SK-N-SH (cell line): ENCODE results near the gene BPIFB3. TPM values are rescaled to one million over a fixed set of nuclear protein-coding genes. Genes with fewer than 3 reads are reported as not detected.

Experiments
- CTCF ChIA-PET: fragments of 300-600, 350-600 bp; formaldehyde crosslinking; extraction: SDS; loops from one replicate; lab custom pipeline; 2021; lab: Yijun Ruan, JAX
- POLR2A ChIA-PET: fragments of 350-600 bp; sonication (Branson Sonifier 250); formaldehyde crosslinking; extraction: SDS; loops from one replicate; lab custom pipeline; 2020; ENCODE audit warnings: antibody characterized with exemption, inconsistent platforms; lab: Yijun Ruan, JAX
- DNase-seq: peaks from one replicate; pipeline ENCODE4 v3.0.0; 2012
- H2AFZ ChIP-seq: fragments of 200-600 bp; sonication (generic); 2 replicates; pipeline ENCODE4 v1.8.1; 2016; ENCODE audit warnings: antibody characterized with exemption, mild to moderate bottlenecking, low read depth
- H3F3A ChIP-seq: fragments of 200-600 bp; sonication (generic); replicated peaks from 2 replicates; pipeline ENCODE3; 2016; ENCODE audit warnings: antibody characterized with exemption, mild to moderate bottlenecking; ENCODE audit not compliant: insufficient read depth
- H3K27ac ChIP-seq, 2 experiments: fragments of 200-500 bp in 1 of 2; fragments of 200-600 bp in 1 of 2; sonication (Bioruptor generic) in 1 of 2; sonication (generic), shearing (Covaris generic) in 1 of 2; 2 replicates each; pipeline versions ENCODE4 v1.5.1 to v1.6.1; 2014 to 2016; ENCODE audit warnings: low read depth in 2 of 2, inconsistent platforms in 1 of 2, low read length in 1 of 2, mild to moderate bottlenecking in 1 of 2, mixed read lengths in 1 of 2
- H3K27me3 ChIP-seq: fragments of 200-600 bp; sonication (generic), shearing (Covaris generic); 2 replicates; pipeline ENCODE4 v1.6.1; 2016; ENCODE audit warnings: mixed run types; ENCODE audit not compliant: insufficient read depth
- H3K36me3 ChIP-seq, 2 experiments: fragments of 200-500 bp in 1 of 2; fragments of 200-600 bp in 1 of 2; sonication (Bioruptor generic) in 1 of 2; sonication (generic) in 1 of 2; replicated peaks in 1 of 2; 2 replicates each; pipeline versions ENCODE3 to v1.5.1; 2014 to 2016; ENCODE audit warnings: low read length in 1 of 2, mild to moderate bottlenecking in 1 of 2; ENCODE audit not compliant: insufficient read depth in 2 of 2, control insufficient read depth in 1 of 2
- H3K4me1 ChIP-seq, 2 experiments: fragments of 200-500 bp in 1 of 2; fragments of 200-600 bp in 1 of 2; sonication (Bioruptor generic) in 1 of 2; sonication (generic), shearing (Covaris generic) in 1 of 2; 2 replicates each; pipeline versions ENCODE4 v1.5.1 to v1.6.1; 2014 to 2016; ENCODE audit warnings: low read depth in 1 of 2, low read length in 1 of 2, mixed run types in 1 of 2; ENCODE audit not compliant: insufficient read depth in 2 of 2, control insufficient read depth in 1 of 2
- H3K4me2 ChIP-seq: fragments of 200-600 bp; sonication (generic), shearing (Covaris generic); 2 replicates; pipeline ENCODE4 v1.6.1; 2017; ENCODE audit warnings: mixed run types
- H3K4me3 ChIP-seq, 2 experiments: fragments of 200-500 bp in 1 of 2; fragments of 200-600 bp in 1 of 2; sonication (Bioruptor generic) in 1 of 2; sonication (generic), shearing (Covaris generic) in 1 of 2; 2 replicates each; pipeline versions ENCODE4 v1.5.1 to v1.8.1; 2014 to 2016; ENCODE audit warnings: low read depth in 2 of 2, inconsistent platforms in 1 of 2, low read length in 1 of 2, mild to moderate bottlenecking in 1 of 2, mixed read lengths in 1 of 2, moderate library complexity in 1 of 2
- H3K79me2 ChIP-seq: fragments of 200-600 bp; sonication (generic); 2 replicates; pipeline ENCODE4 v1.8.1; 2017; ENCODE audit warnings: mild to moderate bottlenecking; ENCODE audit not compliant: insufficient read depth
- H3K9ac ChIP-seq: fragments of 200-600 bp; sonication (generic); 2 replicates; pipeline ENCODE4 v1.6.1; 2017; ENCODE audit warnings: mixed run types
- H3K9me2 ChIP-seq: fragments of 200-600 bp; sonication (generic); 2 replicates; pipeline ENCODE4 v1.6.1; 2017; ENCODE audit warnings: mixed run types
- H3K9me3 ChIP-seq: fragments of 200-600 bp; sonication (generic); 2 replicates; pipeline ENCODE4 v1.6.1; 2017; ENCODE audit warnings: mixed run types, mild to moderate bottlenecking, moderate library complexity
- H4K20me1 ChIP-seq: fragments of 200-600 bp; sonication (generic); 2 replicates; pipeline ENCODE4 v1.6.1; 2017; ENCODE audit warnings: mild to moderate bottlenecking, mixed run types; ENCODE audit not compliant: insufficient read depth
- CHD2 ChIP-seq: fragments of 150-350 bp; IDR thresholded peaks from 2 replicates; pipeline ENCODE4 v1.6.1; 2018; ENCODE audit warnings: low read length; ENCODE audit not compliant: partially characterized antibody
- ELF1 ChIP-seq: IDR thresholded peaks from 2 replicates; pipeline ENCODE4 v1.4.0; 2012
- GATA2 ChIP-seq: sonication (generic); formaldehyde crosslinking; IDR thresholded peaks from 2 replicates; pipeline ENCODE4 v1.5.0; 2020; ENCODE audit warnings: mild to moderate bottlenecking, missing genetic modification reagents
- NRF1 ChIP-seq: IDR thresholded peaks from 2 replicates; pipeline ENCODE4 v1.6.1; 2012; ENCODE audit warnings: low read depth, mild to moderate bottlenecking, low read length
- POLR2AphosphoS5 ChIP-seq: IDR thresholded peaks from 2 replicates; pipeline ENCODE4 v1.6.1; 2012; ENCODE audit warnings: low read depth, low read length
- RFX5 ChIP-seq: IDR thresholded peaks from 2 replicates; pipeline ENCODE4 v1.6.1; 2012; ENCODE audit warnings: mild to moderate bottlenecking, improper control_type of control experiment, low read length
- TCF12 ChIP-seq: IDR thresholded peaks from 2 replicates; pipeline ENCODE4 v1.4.0; 2012
- TEAD4 ChIP-seq: IDR thresholded peaks from 2 replicates; pipeline ENCODE4 v1.4.0; 2012; ENCODE audit warnings: mild to moderate bottlenecking, borderline replicate concordance; ENCODE audit not compliant: insufficient read depth
- YY1 ChIP-seq: IDR thresholded peaks from 2 replicates; pipeline ENCODE4 v1.4.0; 2012; ENCODE audit warnings: low read depth, mild to moderate bottlenecking
- WGBS: methylation state at CpG from one replicate; pipeline ENCODE4 v1.1.6; 2017; ENCODE audit warnings: low lambda C conversion rate; 5-methylcytosine and 5-hydroxymethylcytosine counted together
- polyA plus RNA-seq, 3 experiments: library from polyadenylated mRNA; depleted of rRNA; stranded (reverse); fragments of >200 nt; gene quantifications; 2 replicates each; pipeline ENCODE4 v1.2.3, GENCODE V29; 2012
- TF ChIP-seq, protein P1 (sequence below): IDR thresholded peaks from 2 replicates; pipeline ENCODE4 v1.4.0; 2012; ENCODE audit warnings: low read depth, borderline replicate concordance
- TF ChIP-seq, protein P2 (sequence below): IDR thresholded peaks from 2 replicates; pipeline ENCODE4 v1.6.1; 2012; ENCODE audit warnings: mild to moderate bottlenecking, low read depth, low read length, moderate library complexity
- TF ChIP-seq, protein P3 (sequence below): fragments of 150-350 bp; IDR thresholded peaks from 2 replicates; pipeline ENCODE4 v1.6.1; 2016; ENCODE audit warnings: mild to moderate bottlenecking, low read depth, low read length
- TF ChIP-seq, protein P4 (sequence below): IDR thresholded peaks from 2 replicates; pipeline ENCODE4; 2012

Gene BPIFB3
- polyA plus RNA-seq, 1 of the 3 experiments (the other 2 are of a cell fraction) = not detected

DNA sequence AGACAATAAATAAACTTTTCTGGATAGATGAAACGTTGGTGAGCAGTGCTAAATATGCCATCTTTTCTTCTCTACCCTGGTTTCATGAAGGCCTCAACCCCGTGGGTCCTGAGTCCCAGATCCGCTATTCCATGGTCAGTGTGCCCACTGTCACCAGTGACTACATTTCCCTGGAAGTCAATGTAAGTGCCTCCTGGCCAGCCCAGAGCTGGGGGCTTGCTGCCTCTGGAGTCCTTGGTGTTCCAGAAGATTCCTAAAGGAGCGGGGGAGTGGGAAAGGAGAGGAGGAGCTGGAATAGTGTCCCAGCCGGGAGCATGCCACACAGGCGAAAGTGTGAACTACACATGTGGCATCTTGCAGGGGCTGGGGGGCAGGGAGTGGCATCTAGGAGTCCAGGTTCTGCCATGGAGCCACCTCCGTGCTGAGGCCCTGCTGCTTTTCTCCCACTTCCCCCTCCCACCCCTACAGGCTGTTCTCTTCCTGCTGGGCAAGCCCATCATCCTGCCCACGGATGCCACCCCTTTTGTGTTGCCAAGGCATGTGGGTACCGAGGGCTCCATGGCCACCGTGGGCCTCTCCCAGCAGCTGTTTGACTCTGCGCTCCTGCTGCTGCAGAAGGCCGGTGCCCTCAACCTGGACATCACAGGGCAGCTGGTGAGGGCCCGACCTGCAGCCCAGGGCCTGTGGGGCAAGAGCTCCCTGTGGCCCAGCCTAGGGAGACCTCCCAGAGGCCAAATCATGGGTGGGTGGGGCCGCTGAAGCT lies 35.4 kb upstream of the BPIFB3 start:
- H3K9me2 ChIP-seq = no peaks in the 10 kb centered on the region
- H3K27me3 ChIP-seq = peaks cover 48% of the 10 kb centered on the region
- H4K20me1 ChIP-seq = no peaks in the 10 kb centered on the region
- H3K79me2 ChIP-seq = no peaks in the 10 kb centered on the region
- H3K27ac ChIP-seq = no peak overlapping the region
- TF ChIP-seq GATA2 (CRISPR knock-in tag) (no peak), YY1 (no peak)
- TF ChIP-seq, protein P1, sequence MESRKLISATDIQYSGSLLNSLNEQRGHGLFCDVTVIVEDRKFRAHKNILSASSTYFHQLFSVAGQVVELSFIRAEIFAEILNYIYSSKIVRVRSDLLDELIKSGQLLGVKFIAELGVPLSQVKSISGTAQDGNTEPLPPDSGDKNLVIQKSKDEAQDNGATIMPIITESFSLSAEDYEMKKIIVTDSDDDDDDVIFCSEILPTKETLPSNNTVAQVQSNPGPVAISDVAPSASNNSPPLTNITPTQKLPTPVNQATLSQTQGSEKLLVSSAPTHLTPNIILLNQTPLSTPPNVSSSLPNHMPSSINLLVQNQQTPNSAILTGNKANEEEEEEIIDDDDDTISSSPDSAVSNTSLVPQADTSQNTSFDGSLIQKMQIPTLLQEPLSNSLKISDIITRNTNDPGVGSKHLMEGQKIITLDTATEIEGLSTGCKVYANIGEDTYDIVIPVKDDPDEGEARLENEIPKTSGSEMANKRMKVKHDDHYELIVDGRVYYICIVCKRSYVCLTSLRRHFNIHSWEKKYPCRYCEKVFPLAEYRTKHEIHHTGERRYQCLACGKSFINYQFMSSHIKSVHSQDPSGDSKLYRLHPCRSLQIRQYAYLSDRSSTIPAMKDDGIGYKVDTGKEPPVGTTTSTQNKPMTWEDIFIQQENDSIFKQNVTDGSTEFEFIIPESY = no peak
- TF ChIP-seq, protein P2, sequence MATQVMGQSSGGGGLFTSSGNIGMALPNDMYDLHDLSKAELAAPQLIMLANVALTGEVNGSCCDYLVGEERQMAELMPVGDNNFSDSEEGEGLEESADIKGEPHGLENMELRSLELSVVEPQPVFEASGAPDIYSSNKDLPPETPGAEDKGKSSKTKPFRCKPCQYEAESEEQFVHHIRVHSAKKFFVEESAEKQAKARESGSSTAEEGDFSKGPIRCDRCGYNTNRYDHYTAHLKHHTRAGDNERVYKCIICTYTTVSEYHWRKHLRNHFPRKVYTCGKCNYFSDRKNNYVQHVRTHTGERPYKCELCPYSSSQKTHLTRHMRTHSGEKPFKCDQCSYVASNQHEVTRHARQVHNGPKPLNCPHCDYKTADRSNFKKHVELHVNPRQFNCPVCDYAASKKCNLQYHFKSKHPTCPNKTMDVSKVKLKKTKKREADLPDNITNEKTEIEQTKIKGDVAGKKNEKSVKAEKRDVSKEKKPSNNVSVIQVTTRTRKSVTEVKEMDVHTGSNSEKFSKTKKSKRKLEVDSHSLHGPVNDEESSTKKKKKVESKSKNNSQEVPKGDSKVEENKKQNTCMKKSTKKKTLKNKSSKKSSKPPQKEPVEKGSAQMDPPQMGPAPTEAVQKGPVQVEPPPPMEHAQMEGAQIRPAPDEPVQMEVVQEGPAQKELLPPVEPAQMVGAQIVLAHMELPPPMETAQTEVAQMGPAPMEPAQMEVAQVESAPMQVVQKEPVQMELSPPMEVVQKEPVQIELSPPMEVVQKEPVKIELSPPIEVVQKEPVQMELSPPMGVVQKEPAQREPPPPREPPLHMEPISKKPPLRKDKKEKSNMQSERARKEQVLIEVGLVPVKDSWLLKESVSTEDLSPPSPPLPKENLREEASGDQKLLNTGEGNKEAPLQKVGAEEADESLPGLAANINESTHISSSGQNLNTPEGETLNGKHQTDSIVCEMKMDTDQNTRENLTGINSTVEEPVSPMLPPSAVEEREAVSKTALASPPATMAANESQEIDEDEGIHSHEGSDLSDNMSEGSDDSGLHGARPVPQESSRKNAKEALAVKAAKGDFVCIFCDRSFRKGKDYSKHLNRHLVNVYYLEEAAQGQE = no peak
- TF ChIP-seq, protein P3, sequence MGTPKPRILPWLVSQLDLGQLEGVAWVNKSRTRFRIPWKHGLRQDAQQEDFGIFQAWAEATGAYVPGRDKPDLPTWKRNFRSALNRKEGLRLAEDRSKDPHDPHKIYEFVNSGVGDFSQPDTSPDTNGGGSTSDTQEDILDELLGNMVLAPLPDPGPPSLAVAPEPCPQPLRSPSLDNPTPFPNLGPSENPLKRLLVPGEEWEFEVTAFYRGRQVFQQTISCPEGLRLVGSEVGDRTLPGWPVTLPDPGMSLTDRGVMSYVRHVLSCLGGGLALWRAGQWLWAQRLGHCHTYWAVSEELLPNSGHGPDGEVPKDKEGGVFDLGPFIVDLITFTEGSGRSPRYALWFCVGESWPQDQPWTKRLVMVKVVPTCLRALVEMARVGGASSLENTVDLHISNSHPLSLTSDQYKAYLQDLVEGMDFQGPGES = no peak
- H3K36me3 ChIP-seq = no peaks in the 10 kb centered on the region
- no peaks in the 10 kb centered on the region for H3K9me3 ChIP-seq
- no peak overlapping the region for H2AFZ ChIP-seq
- 22% methylated on average over 8 of the region's 14 CpGs for WGBS
- H3K4me2 ChIP-seq = no peak overlapping the region
- POLR2A ChIA-PET = no interaction called here
- no peaks in the 10 kb centered on the region for H3K4me1 ChIP-seq
- no peak for DNase-seq
- H3K4me3 ChIP-seq = no peak overlapping the region
- CTCF ChIA-PET = interaction anchor here (0.8 to 1.0 kb wide), 2 partner anchors 13 to 17 kb away, joined by 3 read pairs; no protein-coding TSS in a partner anchor
- no peaks in the 10 kb centered on the region for H3F3A ChIP-seq
- no peak overlapping the region for H3K9ac ChIP-seq

DNA sequence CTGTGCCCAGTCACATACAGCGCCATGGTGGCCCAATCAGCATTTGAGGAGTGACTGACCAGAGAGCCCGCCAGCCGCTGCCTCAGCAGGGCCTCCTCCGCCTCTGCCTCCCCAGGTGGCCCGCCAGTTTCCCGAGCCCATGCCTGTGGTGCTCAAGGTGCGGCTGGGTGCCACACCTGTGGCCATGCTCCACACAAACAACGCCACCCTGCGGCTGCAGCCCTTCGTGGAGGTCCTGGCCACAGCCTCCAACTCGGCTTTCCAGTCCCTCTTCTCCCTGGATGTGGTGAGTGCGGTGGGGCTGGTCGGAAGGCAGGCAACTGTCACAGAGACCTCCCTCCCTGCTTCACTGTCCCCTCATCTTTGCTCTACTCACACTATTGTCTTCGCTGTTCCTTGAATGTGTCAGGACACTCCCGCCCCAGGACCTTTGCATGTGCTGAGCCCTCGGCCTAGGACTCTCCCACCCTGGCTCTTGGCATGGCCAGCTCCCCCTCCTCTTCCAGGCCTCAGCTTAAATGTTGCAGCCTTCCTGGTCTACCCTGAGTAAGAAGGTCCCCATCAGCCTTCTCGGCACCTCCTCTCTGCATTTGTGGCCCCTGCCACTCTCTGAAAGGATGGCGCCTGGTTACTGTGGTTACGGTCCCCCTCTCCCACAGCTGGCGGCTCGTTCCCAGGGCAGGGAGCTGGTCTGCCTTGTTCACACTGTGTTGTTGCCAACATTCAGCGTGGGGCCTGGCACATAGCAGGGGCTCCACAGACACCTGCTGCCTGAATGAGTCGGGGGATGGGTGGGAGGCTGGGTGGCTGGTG lies 34.0 kb upstream of the BPIFB3 start:
- Histone ChIP-seq H3K4me1 (no peaks in the 10 kb centered on the region), H3K79me2 (no peaks in the 10 kb centered on the region), H3K4me2 (no peak overlapping the region), H3K9ac (no peak overlapping the region), H3K9me2 (no peaks in the 10 kb centered on the region), H3K27ac (no peak overlapping the region), H3F3A (no peaks in the 10 kb centered on the region), H3K4me3 (no peak overlapping the region), H4K20me1 (no peaks in the 10 kb centered on the region), H3K27me3 (peaks cover 36% of the 10 kb centered on the region), H2AFZ (no peak overlapping the region), H3K36me3 (no peaks in the 10 kb centered on the region), H3K9me3 (no peaks in the 10 kb centered on the region)
- TF ChIP-seq POLR2AphosphoS5 (no peak), RFX5 (no peak), TCF12 (no peak), CHD2 (no peak), ELF1 (no peak), NRF1 (no peak), TEAD4 (no peak)
- TF ChIP-seq, protein P4, sequence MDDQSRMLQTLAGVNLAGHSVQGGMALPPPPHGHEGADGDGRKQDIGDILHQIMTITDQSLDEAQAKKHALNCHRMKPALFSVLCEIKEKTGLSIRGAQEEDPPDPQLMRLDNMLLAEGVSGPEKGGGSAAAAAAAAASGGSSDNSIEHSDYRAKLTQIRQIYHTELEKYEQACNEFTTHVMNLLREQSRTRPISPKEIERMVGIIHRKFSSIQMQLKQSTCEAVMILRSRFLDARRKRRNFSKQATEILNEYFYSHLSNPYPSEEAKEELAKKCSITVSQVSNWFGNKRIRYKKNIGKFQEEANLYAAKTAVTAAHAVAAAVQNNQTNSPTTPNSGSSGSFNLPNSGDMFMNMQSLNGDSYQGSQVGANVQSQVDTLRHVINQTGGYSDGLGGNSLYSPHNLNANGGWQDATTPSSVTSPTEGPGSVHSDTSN = no peak
- ChIA-PET CTCF (interaction anchor here (1.0 kb wide), 1 partner anchor 15 kb away, joined by 3 read pairs; no protein-coding TSS in a partner anchor), POLR2A (no interaction called here)
- 35% methylated on average over 15 of the region's 23 CpGs for WGBS
- no peak for DNase-seq
